Stimulated activated CD8-positive, alpha-beta memory T cell treated with anti-CD3 and anti-CD28 coated beads, Interleukin-12 subunit alpha, Interleukin-12 subunit beta, amount 100 ng/mL, for 1 hour (primary cell): ENCODE data around the gene ATP9A.
"Not testable (repeated sequence)": the region's sequence is repeated elsewhere in the genome, so short reads cannot be mapped to it uniquely, and the experiment has no call there.

Experiments
- DNase-seq: peaks from one replicate; pipeline ENCODE4 v3.0.0-alpha.2; 2020; ENCODE audit warnings: low read depth

The ATP9A gene

GRCh38 chr20:51752343-51752951, 15.7 kb downstream of the ATP9A start:
- DNase-seq = no peak

- DNase-seq = no peak
These were observed 17.3 kb downstream of the ATP9A start for GRCh38 chr20:51750770-51751388.

DNA sequence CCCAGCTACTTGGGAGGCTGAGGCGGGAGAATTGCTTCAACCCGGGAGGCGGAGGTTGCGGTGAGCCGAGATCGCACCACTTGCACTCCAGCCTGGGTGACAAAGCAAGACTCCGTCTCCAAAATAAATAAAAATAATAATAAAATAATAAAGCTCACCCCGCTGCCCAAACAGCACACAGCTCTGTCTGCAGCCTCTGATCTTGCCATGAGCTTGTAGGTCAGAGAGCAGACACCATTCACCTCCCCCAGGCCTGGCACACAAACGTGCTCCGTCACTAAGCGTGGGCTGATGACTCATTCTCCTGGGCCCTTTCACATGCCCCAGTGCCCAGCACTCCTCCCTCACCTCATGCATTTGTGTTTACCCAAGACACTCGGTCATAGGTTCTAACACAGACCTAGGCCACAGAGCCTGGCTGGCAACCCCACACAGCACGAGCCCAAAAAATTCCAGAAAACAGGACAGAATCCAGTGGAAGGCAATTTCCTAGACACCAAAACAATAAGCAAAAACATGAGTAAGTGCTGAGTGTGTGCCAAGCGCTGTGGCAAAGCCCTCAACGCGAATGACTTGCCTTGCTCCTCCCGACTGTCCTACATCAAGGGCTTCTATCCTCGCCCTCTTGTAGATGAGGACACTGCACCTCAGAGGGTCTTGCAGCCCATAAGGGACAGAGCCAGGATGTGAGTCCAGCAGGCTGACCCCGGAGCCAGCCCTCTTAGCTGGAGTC, 18.0 kb downstream of the ATP9A start:
- no peak for DNase-seq

DNA sequence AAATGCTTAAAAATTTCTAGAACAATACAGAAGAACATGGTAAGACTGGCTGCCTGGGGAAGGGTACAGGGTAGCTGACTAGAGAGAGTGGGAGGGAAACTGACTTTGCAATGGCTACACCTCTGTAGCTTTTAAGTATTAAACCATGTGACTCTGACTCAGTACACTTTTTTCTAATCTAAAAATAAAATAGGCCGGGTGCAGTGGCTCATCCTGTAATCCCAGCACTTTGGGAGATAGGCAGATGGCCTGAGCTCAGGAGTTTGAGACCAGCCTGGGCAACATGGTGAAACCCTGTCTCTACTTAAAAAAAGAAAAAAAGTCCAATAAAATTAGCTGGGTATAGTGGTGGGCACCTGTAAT, 18.5 kb downstream of the ATP9A start:
- DNase-seq = no peak

GRCh38 chr20:51747182-51747911, 20.8 kb downstream of the ATP9A start:
- DNase-seq = no peak

GRCh38 chr20:51745804-51746203, 22.4 kb downstream of the ATP9A start:
- no peak for DNase-seq

GRCh38 chr20:51740838-51741237, 27.4 kb downstream of the ATP9A start:
- DNase-seq = no peak

DNA sequence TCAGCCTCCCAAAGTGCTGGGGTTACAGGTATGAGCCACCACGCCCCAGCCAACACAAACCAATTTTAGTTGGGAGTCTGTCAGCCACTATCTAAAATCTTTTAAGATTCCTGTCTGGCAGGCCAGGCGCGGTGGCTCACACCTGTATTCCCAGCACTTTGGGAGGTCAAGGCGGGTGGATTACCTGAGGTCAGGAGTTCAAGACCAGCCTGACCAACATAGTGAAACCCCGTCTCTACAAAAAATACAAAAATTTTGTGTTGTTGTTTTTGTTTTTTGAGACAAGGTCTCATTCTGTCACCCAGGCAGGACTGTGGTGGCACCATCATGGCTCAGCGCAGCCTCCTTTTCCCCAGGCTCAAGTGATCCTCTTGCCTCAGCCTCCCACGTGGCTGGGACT, 27.9 kb downstream of the ATP9A start:
- not testable (repeated sequence) for DNase-seq

DNA sequence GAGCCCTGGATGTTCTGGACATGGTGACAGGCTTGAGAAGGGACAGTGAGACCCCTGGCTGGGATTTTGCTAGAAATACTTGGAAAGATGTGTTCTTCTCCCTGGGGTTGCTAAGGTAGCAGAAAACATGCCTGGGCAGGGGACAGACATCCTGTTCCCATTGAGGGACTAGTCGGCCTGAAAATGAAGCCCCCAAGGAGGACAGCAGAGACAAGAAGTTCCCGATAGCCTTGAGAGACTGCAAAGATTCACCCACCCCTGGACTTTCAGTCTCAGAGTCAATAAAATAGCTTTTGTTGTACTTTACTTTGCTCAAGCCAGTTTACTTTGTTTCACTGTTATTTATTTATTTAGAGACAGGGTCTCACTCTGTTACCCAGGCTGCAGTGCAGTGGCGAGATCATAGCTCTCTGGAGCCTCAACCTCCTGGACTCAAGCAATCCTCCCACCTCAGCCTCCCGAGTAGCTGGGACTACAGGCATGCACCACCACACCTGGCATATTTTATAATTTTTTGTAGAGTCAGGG, 28.4 kb downstream of the ATP9A start:
- DNase-seq = no peak

GRCh38 chr20:51738877-51739447, 29.2 kb downstream of the ATP9A start:
- no peak for DNase-seq

- not testable (repeated sequence) for DNase-seq
These were observed 29.9 kb downstream of the ATP9A start for GRCh38 chr20:51738261-51738660.

DNA sequence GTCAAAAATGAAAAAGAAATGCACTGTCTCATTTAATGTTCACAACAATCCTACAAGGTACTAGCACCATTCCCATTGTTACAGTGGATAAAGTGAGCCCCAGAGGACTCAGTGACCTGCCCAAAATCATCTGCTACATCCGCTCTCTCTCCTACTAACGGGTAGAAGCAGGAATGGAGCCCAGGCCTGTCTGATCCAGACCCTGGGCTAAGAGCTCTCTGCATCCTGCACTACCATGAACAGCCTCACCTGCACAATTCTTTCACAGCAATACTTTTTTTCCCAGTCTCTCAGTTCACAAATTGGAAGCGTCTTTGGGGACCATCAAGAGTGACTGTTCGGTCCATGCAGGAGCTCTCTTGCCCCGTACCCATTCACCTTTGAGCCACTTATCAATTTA, 31.2 kb downstream of the ATP9A start:
- no peak for DNase-seq

- DNase-seq = no peak
These were observed 32.2 kb downstream of the ATP9A start for GRCh38 chr20:51735728-51736600.

- no peak for DNase-seq
These were observed 33.1 kb downstream of the ATP9A start for GRCh38 chr20:51734876-51735720.

DNA sequence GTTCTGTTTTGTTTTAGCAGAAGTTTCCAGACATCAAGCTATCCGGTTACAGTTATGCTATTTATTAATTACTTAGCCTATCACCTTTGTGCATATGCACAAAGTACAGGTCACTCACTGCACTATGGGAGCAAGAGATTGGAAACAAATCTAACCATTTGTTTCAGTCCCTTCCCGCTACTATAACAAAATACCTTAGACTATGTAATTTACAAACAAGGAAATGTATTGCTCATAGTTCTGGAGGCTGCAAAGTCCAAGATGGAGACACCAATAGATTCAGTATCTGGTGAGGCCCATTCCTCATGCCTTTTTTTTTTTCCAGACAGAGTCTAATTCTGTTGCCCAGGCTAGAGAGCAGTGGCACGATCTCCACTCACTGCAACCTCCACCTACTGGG, 35.1 kb downstream of the ATP9A start:
- no peak for DNase-seq

- no peak for DNase-seq
These were observed 35.9 kb downstream of the ATP9A start for GRCh38 chr20:51732096-51732791.

GRCh38 chr20:51731731-51732095, 36.5 kb downstream of the ATP9A start:
- DNase-seq = no peak

GRCh38 chr20:51729771-51730170, 38.4 kb downstream of the ATP9A start:
- no peak for DNase-seq

GRCh38 chr20:51728737-51729136, 39.5 kb downstream of the ATP9A start:
- no peak for DNase-seq

- no peak for DNase-seq
These were observed 40.3 kb downstream of the ATP9A start for GRCh38 chr20:51727872-51728271.
